H1 (cell line): ENCODE data around the gene ITPR3. TPM values are rescaled to one million over a fixed set of nuclear protein-coding genes. Genes with fewer than 3 reads are reported as not detected.

ENCODE experiments used
- BACH1 ChIP-seq: IDR thresholded peaks from 2 replicates; pipeline ENCODE4 v1.6.1; 2012; ENCODE audit warnings: low read length, improper control_type of control experiment
- CREB1 ChIP-seq: IDR thresholded peaks from 2 replicates; pipeline ENCODE4 v1.6.1; 2012; ENCODE audit warnings: inconsistent platforms
- RXRA ChIP-seq: IDR thresholded peaks from 2 replicates; pipeline ENCODE4 v1.6.1; 2011; ENCODE audit warnings: low read depth, mild to moderate bottlenecking, low read length, moderate library complexity; ENCODE audit not compliant: insufficient read depth
- SIX5 ChIP-seq: IDR thresholded peaks from 2 replicates; pipeline ENCODE4 v1.6.1; 2011; ENCODE audit warnings: mild to moderate bottlenecking, low read depth, low read length
- SP4 ChIP-seq: IDR thresholded peaks from 2 replicates; pipeline ENCODE4 v1.6.1; 2012; ENCODE audit warnings: low read length, inconsistent platforms
- SUZ12 ChIP-seq: fragments of 200-600 bp; sonication (generic); IDR thresholded peaks from 2 replicates; pipeline ENCODE4 v1.6.1; 2012; ENCODE audit warnings: mild to moderate bottlenecking, inconsistent platforms, low read length, moderate library complexity, mixed read lengths
- polyA plus RNA-seq, 7 experiments: library from polyadenylated mRNA; depleted of rRNA in 3 of 7; stranded (reverse) in 5 of 7; unstranded in 2 of 7; fragments of >200 nt in 5 of 7; fragments of 200-250 nt in 2 of 7; gene quantifications; 1 replicate in 5 of 7; 2 replicates in 1 of 7; 4 replicates in 1 of 7; pipeline versions ENCODE4 v1.2.1 to v1.2.3, GENCODE V29; 2011 to 2013; ENCODE audit warnings: missing spikeins in 2 of 7, mixed read lengths in 2 of 7
- total RNA-seq: library from RNA; stranded (reverse); fragmentation: NEBNext Ultra II Directional; extraction: Animal tissue kit (Norgen Biotek cat#: 25700); gene quantifications from 2 replicates; pipeline ENCODE4 v1.2.1, GENCODE V29; 2021

Gene ITPR3
- total and polyA plus RNA-seq, 2 of the 8 experiments (the other 6 are each of a cell fraction or from before 2014, with no cell fraction given): 29.1 to 45.7 TPM

GRCh38 chr6:33671744-33672072, 50.6 kb downstream of the ITPR3 start (continued):
- TF ChIP-seq SIX5 (no peak), SP4 (no peak), BACH1 (no peak), RXRA (no peak), SUZ12 (no peak), CREB1 (no peak)
